H1 (cell line): Measurements from ENCODE around the gene ZBP1. TPM values are rescaled to one million over a fixed set of nuclear protein-coding genes. Genes with fewer than 3 reads are reported as not detected.

Experiments
- TAF1 ChIP-seq: IDR thresholded peaks from 2 replicates; pipeline ENCODE4 v1.6.1; 2011; ENCODE audit warnings: mild to moderate bottlenecking, low read depth, low read length
- TEAD4 ChIP-seq: IDR thresholded peaks from 2 replicates; pipeline ENCODE4 v1.6.1; 2012; ENCODE audit warnings: low read depth, low read length, inconsistent platforms, mixed read lengths
- polyA plus RNA-seq, 7 experiments: library from polyadenylated mRNA; depleted of rRNA in 3 of 7; stranded (reverse) in 5 of 7; unstranded in 2 of 7; fragments of >200 nt in 5 of 7; fragments of 200-250 nt in 2 of 7; gene quantifications; 1 replicate in 5 of 7; 2 replicates in 1 of 7; 4 replicates in 1 of 7; pipeline versions ENCODE4 v1.2.1 to v1.2.3, GENCODE V29; 2011 to 2013; ENCODE audit warnings: missing spikeins in 2 of 7, mixed read lengths in 2 of 7
- total RNA-seq: library from RNA; stranded (reverse); fragmentation: NEBNext Ultra II Directional; extraction: Animal tissue kit (Norgen Biotek cat#: 25700); gene quantifications from 2 replicates; pipeline ENCODE4 v1.2.1, GENCODE V29; 2021
- TF ChIP-seq, protein P1 (sequence below): IDR thresholded peaks from 2 replicates; pipeline ENCODE4 v1.6.1; 2012; ENCODE audit warnings: low read length, inconsistent platforms
- TF ChIP-seq, protein P2 (sequence below): IDR thresholded peaks from 2 replicates; pipeline ENCODE4 v1.6.1; 2012; ENCODE audit warnings: inconsistent platforms
- TF ChIP-seq, protein P3 (sequence below): fragments of 300-600 bp; sonication (generic); IDR thresholded peaks from 2 replicates; pipeline ENCODE4 v1.7.1; 2012; ENCODE audit warnings: low read length, moderate library complexity, mild to moderate bottlenecking, inconsistent platforms; ENCODE audit not compliant: insufficient replicate concordance

Gene ZBP1
- total and polyA plus RNA-seq, 2 of the 8 experiments (the other 6 are each of a cell fraction or from before 2014, with no cell fraction given), result not detected

DNA sequence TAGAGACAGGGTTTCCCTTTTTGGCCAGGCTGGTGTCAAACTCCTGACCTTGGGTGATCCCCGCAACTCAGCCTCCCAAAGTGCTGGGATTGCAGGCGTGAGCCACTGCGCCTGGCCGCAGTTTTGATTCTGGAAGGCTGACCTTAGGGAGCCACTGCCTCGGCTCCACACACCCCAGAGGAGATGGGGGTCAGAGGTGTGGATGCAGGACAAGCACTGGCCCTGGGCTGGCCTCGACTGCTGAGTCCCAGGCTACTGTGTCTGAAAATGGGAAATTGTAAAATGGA lies 1.5 kb downstream of the ZBP1 start (continued):
- TF ChIP-seq, protein P1, sequence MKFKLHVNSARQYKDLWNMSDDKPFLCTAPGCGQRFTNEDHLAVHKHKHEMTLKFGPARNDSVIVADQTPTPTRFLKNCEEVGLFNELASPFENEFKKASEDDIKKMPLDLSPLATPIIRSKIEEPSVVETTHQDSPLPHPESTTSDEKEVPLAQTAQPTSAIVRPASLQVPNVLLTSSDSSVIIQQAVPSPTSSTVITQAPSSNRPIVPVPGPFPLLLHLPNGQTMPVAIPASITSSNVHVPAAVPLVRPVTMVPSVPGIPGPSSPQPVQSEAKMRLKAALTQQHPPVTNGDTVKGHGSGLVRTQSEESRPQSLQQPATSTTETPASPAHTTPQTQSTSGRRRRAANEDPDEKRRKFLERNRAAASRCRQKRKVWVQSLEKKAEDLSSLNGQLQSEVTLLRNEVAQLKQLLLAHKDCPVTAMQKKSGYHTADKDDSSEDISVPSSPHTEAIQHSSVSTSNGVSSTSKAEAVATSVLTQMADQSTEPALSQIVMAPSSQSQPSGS, result no peak
- no peak for TF ChIP-seq TEAD4
- TF ChIP-seq, protein P2, sequence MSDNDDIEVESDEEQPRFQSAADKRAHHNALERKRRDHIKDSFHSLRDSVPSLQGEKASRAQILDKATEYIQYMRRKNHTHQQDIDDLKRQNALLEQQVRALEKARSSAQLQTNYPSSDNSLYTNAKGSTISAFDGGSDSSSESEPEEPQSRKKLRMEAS, result no peak
- TF ChIP-seq TAF1, result no peak
- TF ChIP-seq, protein P3, sequence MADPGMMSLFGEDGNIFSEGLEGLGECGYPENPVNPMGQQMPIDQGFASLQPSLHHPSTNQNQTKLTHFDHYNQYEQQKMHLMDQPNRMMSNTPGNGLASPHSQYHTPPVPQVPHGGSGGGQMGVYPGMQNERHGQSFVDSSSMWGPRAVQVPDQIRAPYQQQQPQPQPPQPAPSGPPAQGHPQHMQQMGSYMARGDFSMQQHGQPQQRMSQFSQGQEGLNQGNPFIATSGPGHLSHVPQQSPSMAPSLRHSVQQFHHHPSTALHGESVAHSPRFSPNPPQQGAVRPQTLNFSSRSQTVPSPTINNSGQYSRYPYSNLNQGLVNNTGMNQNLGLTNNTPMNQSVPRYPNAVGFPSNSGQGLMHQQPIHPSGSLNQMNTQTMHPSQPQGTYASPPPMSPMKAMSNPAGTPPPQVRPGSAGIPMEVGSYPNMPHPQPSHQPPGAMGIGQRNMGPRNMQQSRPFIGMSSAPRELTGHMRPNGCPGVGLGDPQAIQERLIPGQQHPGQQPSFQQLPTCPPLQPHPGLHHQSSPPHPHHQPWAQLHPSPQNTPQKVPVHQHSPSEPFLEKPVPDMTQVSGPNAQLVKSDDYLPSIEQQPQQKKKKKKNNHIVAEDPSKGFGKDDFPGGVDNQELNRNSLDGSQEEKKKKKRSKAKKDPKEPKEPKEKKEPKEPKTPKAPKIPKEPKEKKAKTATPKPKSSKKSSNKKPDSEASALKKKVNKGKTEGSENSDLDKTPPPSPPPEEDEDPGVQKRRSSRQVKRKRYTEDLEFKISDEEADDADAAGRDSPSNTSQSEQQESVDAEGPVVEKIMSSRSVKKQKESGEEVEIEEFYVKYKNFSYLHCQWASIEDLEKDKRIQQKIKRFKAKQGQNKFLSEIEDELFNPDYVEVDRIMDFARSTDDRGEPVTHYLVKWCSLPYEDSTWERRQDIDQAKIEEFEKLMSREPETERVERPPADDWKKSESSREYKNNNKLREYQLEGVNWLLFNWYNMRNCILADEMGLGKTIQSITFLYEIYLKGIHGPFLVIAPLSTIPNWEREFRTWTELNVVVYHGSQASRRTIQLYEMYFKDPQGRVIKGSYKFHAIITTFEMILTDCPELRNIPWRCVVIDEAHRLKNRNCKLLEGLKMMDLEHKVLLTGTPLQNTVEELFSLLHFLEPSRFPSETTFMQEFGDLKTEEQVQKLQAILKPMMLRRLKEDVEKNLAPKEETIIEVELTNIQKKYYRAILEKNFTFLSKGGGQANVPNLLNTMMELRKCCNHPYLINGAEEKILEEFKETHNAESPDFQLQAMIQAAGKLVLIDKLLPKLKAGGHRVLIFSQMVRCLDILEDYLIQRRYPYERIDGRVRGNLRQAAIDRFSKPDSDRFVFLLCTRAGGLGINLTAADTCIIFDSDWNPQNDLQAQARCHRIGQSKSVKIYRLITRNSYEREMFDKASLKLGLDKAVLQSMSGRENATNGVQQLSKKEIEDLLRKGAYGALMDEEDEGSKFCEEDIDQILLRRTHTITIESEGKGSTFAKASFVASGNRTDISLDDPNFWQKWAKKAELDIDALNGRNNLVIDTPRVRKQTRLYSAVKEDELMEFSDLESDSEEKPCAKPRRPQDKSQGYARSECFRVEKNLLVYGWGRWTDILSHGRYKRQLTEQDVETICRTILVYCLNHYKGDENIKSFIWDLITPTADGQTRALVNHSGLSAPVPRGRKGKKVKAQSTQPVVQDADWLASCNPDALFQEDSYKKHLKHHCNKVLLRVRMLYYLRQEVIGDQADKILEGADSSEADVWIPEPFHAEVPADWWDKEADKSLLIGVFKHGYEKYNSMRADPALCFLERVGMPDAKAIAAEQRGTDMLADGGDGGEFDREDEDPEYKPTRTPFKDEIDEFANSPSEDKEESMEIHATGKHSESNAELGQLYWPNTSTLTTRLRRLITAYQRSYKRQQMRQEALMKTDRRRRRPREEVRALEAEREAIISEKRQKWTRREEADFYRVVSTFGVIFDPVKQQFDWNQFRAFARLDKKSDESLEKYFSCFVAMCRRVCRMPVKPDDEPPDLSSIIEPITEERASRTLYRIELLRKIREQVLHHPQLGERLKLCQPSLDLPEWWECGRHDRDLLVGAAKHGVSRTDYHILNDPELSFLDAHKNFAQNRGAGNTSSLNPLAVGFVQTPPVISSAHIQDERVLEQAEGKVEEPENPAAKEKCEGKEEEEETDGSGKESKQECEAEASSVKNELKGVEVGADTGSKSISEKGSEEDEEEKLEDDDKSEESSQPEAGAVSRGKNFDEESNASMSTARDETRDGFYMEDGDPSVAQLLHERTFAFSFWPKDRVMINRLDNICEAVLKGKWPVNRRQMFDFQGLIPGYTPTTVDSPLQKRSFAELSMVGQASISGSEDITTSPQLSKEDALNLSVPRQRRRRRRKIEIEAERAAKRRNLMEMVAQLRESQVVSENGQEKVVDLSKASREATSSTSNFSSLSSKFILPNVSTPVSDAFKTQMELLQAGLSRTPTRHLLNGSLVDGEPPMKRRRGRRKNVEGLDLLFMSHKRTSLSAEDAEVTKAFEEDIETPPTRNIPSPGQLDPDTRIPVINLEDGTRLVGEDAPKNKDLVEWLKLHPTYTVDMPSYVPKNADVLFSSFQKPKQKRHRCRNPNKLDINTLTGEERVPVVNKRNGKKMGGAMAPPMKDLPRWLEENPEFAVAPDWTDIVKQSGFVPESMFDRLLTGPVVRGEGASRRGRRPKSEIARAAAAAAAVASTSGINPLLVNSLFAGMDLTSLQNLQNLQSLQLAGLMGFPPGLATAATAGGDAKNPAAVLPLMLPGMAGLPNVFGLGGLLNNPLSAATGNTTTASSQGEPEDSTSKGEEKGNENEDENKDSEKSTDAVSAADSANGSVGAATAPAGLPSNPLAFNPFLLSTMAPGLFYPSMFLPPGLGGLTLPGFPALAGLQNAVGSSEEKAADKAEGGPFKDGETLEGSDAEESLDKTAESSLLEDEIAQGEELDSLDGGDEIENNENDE, result no peak
